Kidney glomerular epithelial cell (primary cell): ENCODE data around the gene SERPINB10.

Source experiments
- DNase-seq: peaks from one replicate; lab custom pipeline; 2025; lab: John Stamatoyannopoulos, UW

The SERPINB10 gene

DNA sequence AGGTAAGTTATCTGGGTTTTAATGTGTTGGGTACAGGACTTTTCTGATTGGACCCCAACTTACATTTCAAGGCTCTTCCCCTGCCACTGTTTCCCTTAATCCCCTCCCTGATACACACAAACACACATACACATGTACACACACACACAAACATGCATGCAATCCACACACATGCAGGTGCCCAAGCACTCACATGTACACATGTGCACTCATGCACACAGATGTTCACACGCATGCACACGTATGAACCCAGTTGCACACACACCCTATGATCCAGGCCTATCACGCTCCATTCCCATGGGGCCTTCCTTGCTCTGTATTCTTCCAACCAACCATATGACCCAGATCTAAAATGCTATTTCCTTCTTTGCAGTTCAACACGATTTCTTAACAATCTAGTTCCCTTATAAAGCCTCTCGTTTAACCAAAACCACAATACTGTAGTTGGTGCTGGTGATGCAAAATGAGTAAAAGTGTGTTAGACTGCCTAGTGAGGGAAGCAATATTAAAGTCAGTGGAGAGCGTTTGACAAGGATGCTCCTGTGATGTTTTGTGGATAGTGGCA is 73.2 kb downstream of the SERPINB10 start:
- DNase-seq, result no peak

DNA sequence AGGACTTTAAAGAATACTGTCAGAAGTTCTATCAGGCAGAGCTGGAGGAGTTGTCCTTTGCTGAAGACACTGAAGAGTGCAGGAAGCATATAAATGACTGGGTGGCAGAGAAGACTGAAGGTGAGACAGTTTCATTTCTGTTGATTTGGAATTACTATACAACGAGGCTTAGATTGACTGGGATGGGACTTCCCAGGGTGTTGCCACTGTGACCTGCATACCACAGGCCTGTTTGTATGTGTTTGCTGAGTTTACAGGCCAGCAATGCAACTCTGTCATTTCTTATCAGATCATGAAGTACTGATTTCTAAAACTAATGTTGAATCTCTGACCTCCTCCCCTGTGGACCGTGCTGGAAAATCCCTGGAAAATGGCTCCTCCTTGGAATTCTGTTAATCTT is 74.0 kb downstream of the SERPINB10 start:
- no peak for DNase-seq

DNA sequence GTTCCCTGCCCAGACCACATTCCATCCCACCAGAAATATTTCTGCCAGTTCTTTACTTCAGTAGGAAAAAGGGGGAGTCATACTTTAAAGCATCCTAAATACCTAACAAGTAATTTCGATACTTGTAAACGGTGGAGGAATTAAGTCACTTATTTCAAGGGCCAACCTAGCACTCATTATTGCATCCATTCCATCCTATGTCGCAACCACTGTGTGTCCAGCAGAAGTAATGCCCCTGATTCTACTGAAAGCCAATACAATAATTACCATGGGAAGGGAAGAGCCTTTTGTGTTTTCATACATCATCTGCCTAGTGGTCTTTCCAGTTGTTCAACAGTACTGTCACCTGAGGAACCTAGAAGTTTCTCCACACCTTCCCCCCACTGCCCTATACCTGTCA is 74.6 kb downstream of the SERPINB10 start:
- DNase-seq, result no peak
